SK-N-SH treated with all-trans-retinoic acid at 6 μM for 48 hours (cell line): ENCODE results near the gene OBI1.

Source experiments
- ATAC-seq: fragments of 200-7000 bp; cut with Tn5 transposase; 3 replicates; pipeline ENCODE4 v1.9.1; 2020; ENCODE audit warnings: mild to moderate bottlenecking, moderate library complexity
- ARNTL ChIP-seq: fragments of 450-650 bp; formaldehyde crosslinking; IDR thresholded peaks from 2 replicates; pipeline ENCODE4 v1.5.0; 2020; ENCODE audit warnings: low read depth, mild to moderate bottlenecking, moderate library complexity, borderline replicate concordance
- BACH2 ChIP-seq: fragments of 250-450 bp; sonication (Bioruptor Pico); IDR thresholded peaks from 2 replicates; pipeline ENCODE4 v1.9.0; 2021; ENCODE audit warnings: mild to moderate bottlenecking, borderline replicate concordance
- CREB5 ChIP-seq: fragments of 250-450 bp; sonication (Bioruptor Pico); IDR thresholded peaks from 2 replicates; pipeline ENCODE4 v1.5.1; 2020; ENCODE audit warnings: low read depth, mild to moderate bottlenecking, moderate library complexity
- CSRNP3 ChIP-seq: fragments of 250-450 bp; sonication (Bioruptor Pico); IDR thresholded peaks from 2 replicates; pipeline ENCODE4 v1.5.1; 2021; ENCODE audit warnings: mild to moderate bottlenecking, moderate library complexity
- ESRRG ChIP-seq: fragments of 250-450 bp; sonication (Bioruptor Pico); IDR thresholded peaks from 2 replicates; pipeline ENCODE4 v1.6.1; 2021; ENCODE audit warnings: mild to moderate bottlenecking
- ISL1 ChIP-seq: fragments of 250-450 bp; sonication (Bioruptor Pico); IDR thresholded peaks from 2 replicates; pipeline ENCODE4 v2.1.2; 2022; ENCODE audit warnings: mild to moderate bottlenecking, moderate library complexity
- OSR1 ChIP-seq: fragments of 250-450 bp; sonication (Bioruptor Pico); IDR thresholded peaks from 2 replicates; pipeline ENCODE4 v1.8.0; 2022; ENCODE audit warnings: moderate library complexity, mild to moderate bottlenecking, inconsistent platforms
- PATZ1 ChIP-seq: fragments of 250-450 bp; sonication (Bioruptor Pico); IDR thresholded peaks from 2 replicates; pipeline ENCODE4 v1.8.0; 2020; ENCODE audit warnings: mild to moderate bottlenecking, moderate library complexity, borderline replicate concordance
- POU6F1 ChIP-seq: fragments of 250-450 bp; sonication (Bioruptor Pico); IDR thresholded peaks from 2 replicates; pipeline ENCODE4 v1.8.0; 2021; ENCODE audit warnings: low read depth, mild to moderate bottlenecking, moderate library complexity, borderline replicate concordance
- PPARA ChIP-seq: fragments of 250-450 bp; sonication (Bioruptor Pico); IDR thresholded peaks from 2 replicates; pipeline ENCODE4 v1.5.0; 2020; ENCODE audit warnings: mild to moderate bottlenecking, borderline replicate concordance
- RARB ChIP-seq: fragments of 250-450 bp; sonication (Bioruptor Pico); IDR thresholded peaks from 2 replicates; pipeline ENCODE4 v1.8.0; 2021; ENCODE audit warnings: mild to moderate bottlenecking, moderate library complexity
- SNAI2 ChIP-seq: fragments of 250-450 bp; sonication (Bioruptor Pico); IDR thresholded peaks from 2 replicates; pipeline ENCODE4 v1.5.0; 2020; ENCODE audit warnings: mild to moderate bottlenecking, moderate library complexity
- TOX ChIP-seq: fragments of 250-450 bp; sonication (Bioruptor Pico); IDR thresholded peaks from 2 replicates; pipeline ENCODE4 v1.8.0; 2021; ENCODE audit warnings: mild to moderate bottlenecking, moderate library complexity, borderline replicate concordance
- TSHZ2 ChIP-seq: fragments of 250-450 bp; sonication (Bioruptor Pico); IDR thresholded peaks from 2 replicates; pipeline ENCODE4 v1.5.0; 2020; ENCODE audit warnings: mild to moderate bottlenecking, moderate library complexity
- ZC3H10 ChIP-seq: fragments of 250-450 bp; sonication (Bioruptor Pico); IDR thresholded peaks from 2 replicates; pipeline ENCODE4 v1.5.1; 2021; ENCODE audit warnings: mild to moderate bottlenecking, moderate library complexity
- ZFP3 ChIP-seq: fragments of 250-450 bp; sonication (Bioruptor Pico); IDR thresholded peaks from 2 replicates; pipeline ENCODE4 v1.5.0; 2020; ENCODE audit warnings: mild to moderate bottlenecking, moderate library complexity
- ZFP30 ChIP-seq: fragments of 450-650 bp; formaldehyde crosslinking; IDR thresholded peaks from 2 replicates; pipeline ENCODE4 v1.5.0; 2022; ENCODE audit warnings: mild to moderate bottlenecking, moderate library complexity
- ZNF565 ChIP-seq: fragments of 450-650 bp; formaldehyde crosslinking; conservative IDR thresholded peaks from 2 replicates; pipeline ENCODE4 v1.5.0; 2020; ENCODE audit warnings: low read depth, mild to moderate bottlenecking, moderate library complexity
- ZNF8 ChIP-seq: fragments of 450-650 bp; formaldehyde crosslinking; IDR thresholded peaks from 2 replicates; pipeline ENCODE4 v1.5.0; 2020; ENCODE audit warnings: mild to moderate bottlenecking, moderate library complexity

The OBI1 gene

GRCh38 chr13:78608252-78608687, 50.7 kb downstream of the OBI1 start:
- no peak for TF ChIP-seq ESRRG (CRISPR knock-in tag)
- TF ChIP-seq BACH2 (CRISPR knock-in tag), result no peak
- TF ChIP-seq TSHZ2 (CRISPR knock-in tag), result no peak
- no peak for TF ChIP-seq ZFP3 (CRISPR knock-in tag)
- TF ChIP-seq ARNTL (CRISPR knock-in tag), result no peak
- TF ChIP-seq POU6F1 (CRISPR knock-in tag), result no peak
- TF ChIP-seq ZC3H10 (CRISPR knock-in tag), result no peak
- no peak for TF ChIP-seq CREB5 (CRISPR knock-in tag)
- no peak for TF ChIP-seq OSR1 (CRISPR knock-in tag)
- no peak for TF ChIP-seq PPARA (CRISPR knock-in tag)
- no peak for TF ChIP-seq ZFP30 (CRISPR knock-in tag)
- no peak for TF ChIP-seq CSRNP3 (CRISPR knock-in tag)
- no peak for TF ChIP-seq PATZ1 (CRISPR knock-in tag)
- TF ChIP-seq ZNF8 (CRISPR knock-in tag), result no peak
- no peak for TF ChIP-seq ISL1 (CRISPR knock-in tag)
- TF ChIP-seq RARB (CRISPR knock-in tag), result no peak
- TF ChIP-seq TOX, result no peak
- TF ChIP-seq SNAI2 (CRISPR knock-in tag), result no peak
- no peak for ATAC-seq

GRCh38 chr13:78607409-78608251, 51.3 kb downstream of the OBI1 start:
- ATAC-seq, result no peak

More at GRCh38 chr13:78607409-78608251, 51.3 kb downstream of the OBI1 start:
- no peak for TF ChIP-seq ZNF565
- TF ChIP-seq ISL1 (CRISPR knock-in tag), result no peak
- TF ChIP-seq CSRNP3 (CRISPR knock-in tag), result no peak
